HS-27A (cell line): ENCODE results near the gene CD247.

Source experiments
- DNase-seq: peaks from one replicate; pipeline ENCODE4 v3.0.0-alpha.2; 2012; ENCODE audit warnings: low read depth, missing footprints

CD247 gene

GRCh38 chr1:167512046-167512654 is 6.2 kb downstream of the CD247 start:
- DNase-seq, result no peak

GRCh38 chr1:167511374-167511986 is 6.8 kb downstream of the CD247 start:
- DNase-seq, result no peak

- no peak for DNase-seq
These were observed 7.4 kb downstream of the CD247 start for GRCh38 chr1:167510881-167511280.

- DNase-seq, result no peak
These were observed 8.1 kb downstream of the CD247 start for GRCh38 chr1:167510244-167510643.

GRCh38 chr1:167509587-167509986 is 8.7 kb downstream of the CD247 start:
- DNase-seq, result no peak

GRCh38 chr1:167507719-167508118 is 10.6 kb downstream of the CD247 start:
- no peak for DNase-seq

GRCh38 chr1:167504467-167504827 is 13.9 kb downstream of the CD247 start:
- DNase-seq, result no peak

- no peak for DNase-seq
These were observed 14.5 kb downstream of the CD247 start for GRCh38 chr1:167503626-167504466.

- DNase-seq, result no peak
These were observed 15.4 kb downstream of the CD247 start for GRCh38 chr1:167502719-167503462.

- DNase-seq, result no peak
These were observed 16.2 kb downstream of the CD247 start for GRCh38 chr1:167502192-167502551.

GRCh38 chr1:167501515-167502191 is 16.7 kb downstream of the CD247 start:
- DNase-seq, result no peak

- DNase-seq, result no peak
These were observed 18.0 kb downstream of the CD247 start for GRCh38 chr1:167500283-167500860.

- no peak for DNase-seq
These were observed 18.6 kb downstream of the CD247 start for GRCh38 chr1:167499664-167500101.

GRCh38 chr1:167499106-167499505 is 19.2 kb downstream of the CD247 start:
- DNase-seq, result no peak

GRCh38 chr1:167496797-167497619 is 21.3 kb downstream of the CD247 start:
- DNase-seq, result no peak

GRCh38 chr1:167493372-167493771 is 25.0 kb downstream of the CD247 start:
- DNase-seq, result no peak

- no peak for DNase-seq
These were observed 25.8 kb downstream of the CD247 start for GRCh38 chr1:167492481-167492910.

GRCh38 chr1:167491586-167492461 is 26.5 kb downstream of the CD247 start:
- no peak for DNase-seq

- DNase-seq, result no peak
These were observed 27.6 kb downstream of the CD247 start for GRCh38 chr1:167490765-167491164.
